GM10266 (cell line): ENCODE results near the gene WNT3A.

Source experiments
- DNase-seq: peaks from one replicate; pipeline ENCODE4 v3.0.0; 2012; ENCODE audit errors: extremely low spot score
- CTCF ChIP-seq: IDR thresholded peaks from 2 replicates; pipeline ENCODE4 v1.5.1; 2012; ENCODE audit warnings: mild to moderate bottlenecking, low read depth; ENCODE audit not compliant: control insufficient read depth, insufficient read depth; ENCODE audit errors: missing control alignments

The WNT3A gene

GRCh38 chr1:228093050-228093906 lies 86.5 kb downstream of the WNT3A start:
- no peak for DNase-seq
- TF ChIP-seq CTCF, result no peak

GRCh38 chr1:228094432-228095016 lies 87.7 kb downstream of the WNT3A start:
- no peak for DNase-seq
- no peak for TF ChIP-seq CTCF

- TF ChIP-seq CTCF, result no peak
- no peak for DNase-seq
Measured at GRCh38 chr1:228095161-228095560, 88.4 kb downstream of the WNT3A start.

- DNase-seq, result no peak
- TF ChIP-seq CTCF, result no peak
Measured at GRCh38 chr1:228095938-228096337, 89.1 kb downstream of the WNT3A start.

GRCh38 chr1:228096416-228097332 lies 89.9 kb downstream of the WNT3A start:
- no peak for DNase-seq
- TF ChIP-seq CTCF, result no peak

GRCh38 chr1:228097333-228098081 lies 90.7 kb downstream of the WNT3A start:
- DNase-seq, result no peak
- TF ChIP-seq CTCF, result no peak
